Stimulated activated CD8-positive, alpha-beta memory T cell treated with anti-CD3 and anti-CD28 coated beads, Interleukin-15, amount 100 ng/mL, for 48 hours (primary cell): Measurements from ENCODE around the gene STX8.
"Not testable (repeated sequence)": the region's sequence is repeated elsewhere in the genome, so short reads cannot be mapped to it uniquely, and the experiment has no call there.

Source experiments
- DNase-seq, 2 donors: peaks; one replicate each; pipeline ENCODE4 v3.0.0-alpha.2; 2020; ENCODE audit warnings: low read depth in 2 of 2

The STX8 gene

DNA sequence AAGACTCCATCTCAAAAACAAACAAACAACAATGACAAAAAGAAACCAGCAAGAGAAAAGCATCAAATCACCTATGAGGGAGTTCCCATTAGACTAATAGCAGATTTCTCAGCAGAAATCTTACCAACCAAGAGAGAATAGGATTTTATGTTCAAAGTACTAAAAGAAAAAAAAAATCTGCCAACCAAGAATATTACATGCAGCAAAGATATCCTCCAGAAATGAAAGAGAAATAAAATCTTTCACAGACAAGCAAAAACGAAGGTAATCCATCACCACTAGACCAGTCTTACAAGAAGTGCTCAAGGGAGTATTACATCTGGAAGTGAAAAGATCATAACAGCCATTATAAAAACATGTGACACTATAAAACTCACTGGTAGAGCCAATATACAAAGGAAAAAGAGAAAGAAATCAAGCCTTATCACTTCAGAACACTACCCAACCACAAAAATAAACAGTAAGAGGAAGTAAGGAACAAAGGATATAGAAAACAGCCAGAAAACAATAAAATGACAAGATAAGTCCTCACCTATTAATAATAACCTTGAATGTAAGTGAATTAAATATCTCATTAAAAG, 66.3 kb downstream of the STX8 start:
- DNase-seq = no peak

DNA sequence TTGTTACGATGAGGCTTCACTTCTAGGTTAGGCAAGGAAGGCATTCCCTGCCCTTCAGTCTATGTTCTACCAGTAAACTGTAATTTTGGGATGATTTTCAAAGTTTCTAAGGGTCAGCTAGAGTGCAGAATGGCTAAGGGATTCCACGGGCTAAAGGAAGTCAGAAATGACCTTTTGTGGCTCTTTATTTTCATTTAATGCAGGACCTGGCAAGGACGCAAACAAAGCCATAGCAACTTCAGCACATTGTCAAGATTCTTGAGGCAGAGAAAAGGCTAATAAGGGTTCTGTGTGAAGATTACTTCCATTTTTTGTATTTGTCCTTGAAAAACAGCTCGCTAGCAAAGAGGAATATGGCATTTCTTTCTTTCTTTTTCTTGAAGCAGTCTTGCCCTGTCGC, 76.6 kb downstream of the STX8 start:
- DNase-seq = no peak

DNA sequence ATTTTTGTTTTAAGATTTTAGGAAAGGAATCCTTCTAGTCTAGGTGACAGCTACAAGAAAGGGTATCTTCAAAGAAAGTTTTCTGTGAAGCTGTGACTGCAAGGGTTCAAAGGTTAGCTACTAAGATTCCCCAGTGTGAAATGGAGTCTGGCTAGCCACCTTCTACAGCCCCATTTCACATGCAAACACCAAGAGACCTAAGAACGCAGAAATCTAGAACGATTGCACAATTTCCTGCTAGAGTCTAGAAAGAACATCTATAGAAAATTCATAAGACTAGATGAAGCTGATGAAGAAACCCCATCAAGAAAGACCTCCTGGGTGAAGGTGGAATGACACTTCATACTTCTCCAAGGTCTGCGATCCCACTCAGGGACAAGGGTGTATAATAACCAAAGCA, 77.1 kb downstream of the STX8 start:
- DNase-seq = no peak

DNA sequence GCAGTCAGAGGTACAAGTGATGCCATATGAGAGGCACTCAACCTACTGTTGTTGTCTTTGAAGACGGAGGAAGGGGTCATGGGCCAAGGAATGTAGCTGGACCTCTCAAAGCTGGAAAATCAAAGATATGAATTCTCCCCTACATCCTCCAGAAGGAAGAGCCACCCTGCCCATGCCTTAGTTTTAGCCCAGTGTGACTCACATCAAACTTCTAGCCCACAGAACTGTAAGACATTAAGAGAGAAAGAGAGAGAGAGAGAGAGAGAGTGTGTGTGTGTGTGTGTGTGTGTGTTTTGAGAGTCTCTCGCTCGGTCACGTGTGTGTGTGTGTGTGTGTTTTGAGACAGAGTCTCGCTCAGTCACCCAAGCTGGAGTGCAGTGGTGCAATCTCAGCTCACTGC, 87.1 kb downstream of the STX8 start:
- no peak for DNase-seq

DNA sequence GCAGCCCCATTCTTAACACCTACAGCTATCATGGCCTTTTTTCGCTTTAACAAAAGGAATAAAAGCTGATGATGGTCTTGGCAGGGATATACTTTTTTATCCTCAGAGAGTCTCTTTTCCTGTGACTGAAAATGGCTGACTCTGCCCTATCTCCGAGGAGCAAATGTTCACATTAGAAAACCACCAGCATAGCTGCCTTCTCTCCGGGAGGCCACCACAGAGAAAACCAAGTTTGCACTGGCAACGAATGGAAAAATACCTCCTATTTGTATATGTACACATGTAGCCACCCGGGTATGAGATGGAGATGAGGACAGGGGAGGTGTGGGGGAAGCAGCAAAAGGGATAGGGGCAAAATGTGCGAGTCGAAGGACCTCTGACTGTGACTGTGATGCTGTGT, 88.2 kb downstream of the STX8 start:
- DNase-seq = no peak

DNA sequence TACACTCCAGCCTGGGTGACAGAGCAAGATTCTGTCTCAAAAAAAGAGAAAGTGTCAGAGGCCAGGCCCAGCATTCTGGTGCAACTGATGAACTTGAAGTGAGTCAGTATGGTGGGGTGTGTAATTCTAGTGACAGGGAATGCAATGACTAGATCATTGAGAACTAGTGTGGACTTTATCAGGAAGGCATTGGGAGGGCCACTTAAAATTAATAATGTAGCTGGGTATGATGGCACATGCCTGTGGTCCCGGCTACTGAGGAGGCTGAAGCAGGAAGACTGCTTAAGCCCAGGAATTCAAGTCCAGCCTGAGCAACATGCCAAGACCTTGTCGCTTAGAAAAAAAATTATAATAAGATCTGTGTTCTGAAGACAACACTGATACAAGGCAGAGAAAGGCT, 90.8 kb downstream of the STX8 start:
- no peak for DNase-seq

DNA sequence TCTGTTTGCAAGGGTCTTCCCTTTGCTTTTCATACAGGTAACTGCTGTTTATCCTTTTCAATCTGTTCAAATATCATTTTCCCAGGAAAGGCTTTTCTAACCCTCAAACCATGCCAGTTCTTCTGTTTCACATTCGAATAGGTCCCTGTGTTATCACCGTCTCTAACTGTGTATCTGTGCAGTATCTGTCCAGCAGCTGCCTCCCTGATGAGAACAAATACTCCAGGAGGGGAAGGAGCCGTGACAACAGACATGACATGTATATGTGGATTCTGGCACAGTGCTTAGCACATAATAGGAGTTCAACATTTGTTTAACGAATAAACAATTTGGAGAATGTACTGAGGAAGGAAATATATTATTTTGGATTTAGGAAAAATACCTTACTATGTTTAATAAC, 95.7 kb downstream of the STX8 start:
- DNase-seq = no peak

DNA sequence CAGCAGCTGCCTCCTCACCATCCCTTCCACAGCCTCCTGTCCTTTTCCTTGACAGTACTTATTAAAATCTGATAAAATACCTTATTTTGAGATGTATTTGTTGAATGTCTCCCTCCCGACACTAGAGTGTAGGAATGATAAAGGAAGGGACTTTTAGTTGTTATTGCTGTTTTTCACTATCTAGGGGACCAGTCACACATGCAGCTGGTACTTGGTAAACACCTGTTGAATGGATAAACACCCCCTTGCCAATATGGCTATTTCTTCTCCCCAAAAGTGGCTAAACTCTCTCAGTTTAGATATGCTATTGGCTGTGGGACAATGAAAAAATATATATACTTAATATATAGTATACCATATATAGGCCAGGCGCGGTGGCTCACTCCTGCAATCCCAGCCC, 96.7 kb downstream of the STX8 start:
- DNase-seq = no peak

DNA sequence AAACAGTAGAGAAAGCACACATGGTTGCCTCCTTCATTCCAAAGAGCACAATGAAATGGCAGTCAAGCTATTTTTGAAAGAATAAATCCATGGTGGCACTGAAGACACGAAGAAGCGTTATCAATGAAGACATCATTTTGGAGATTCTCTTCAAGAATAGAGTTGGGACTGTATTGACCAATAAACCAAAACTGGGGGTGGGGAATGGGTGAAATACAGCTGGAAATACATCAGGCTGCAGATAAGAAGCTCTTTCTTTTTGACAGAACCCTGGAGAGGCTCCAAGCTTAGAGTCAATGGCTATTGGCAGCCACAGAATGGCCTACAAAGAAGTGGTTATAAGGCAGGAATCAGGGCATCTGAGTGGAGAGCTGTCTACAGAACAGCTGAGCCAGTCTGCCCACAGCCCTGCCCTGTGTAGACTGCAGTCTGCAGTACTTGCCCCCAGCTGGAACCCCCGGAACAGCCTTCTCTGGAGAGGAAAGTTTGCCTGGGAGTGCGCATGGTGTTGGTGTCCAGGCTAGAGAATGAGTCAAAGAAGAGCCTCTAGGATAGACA, 100.4 kb downstream of the STX8 start:
- DNase-seq = no peak

DNA sequence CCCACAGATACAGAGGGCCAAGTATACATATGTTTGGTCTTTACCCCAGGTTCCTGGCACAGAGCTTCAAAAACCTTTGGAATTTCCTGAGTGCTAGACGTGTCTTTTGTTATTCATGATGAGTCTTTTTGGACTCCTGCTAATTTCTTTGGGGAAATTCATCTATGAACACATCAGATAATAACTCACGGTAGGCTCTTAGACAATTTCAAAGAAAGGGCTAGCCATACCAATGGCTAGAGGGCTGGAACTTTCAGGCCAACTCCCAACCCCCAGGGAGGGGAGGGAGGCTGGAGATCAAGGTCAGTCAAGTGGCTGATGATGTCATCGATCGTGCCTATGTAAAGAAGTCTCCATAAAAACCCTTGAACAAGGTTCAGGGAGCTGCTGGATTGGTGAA, 101.9 kb downstream of the STX8 start:
- DNase-seq = no peak

DNA sequence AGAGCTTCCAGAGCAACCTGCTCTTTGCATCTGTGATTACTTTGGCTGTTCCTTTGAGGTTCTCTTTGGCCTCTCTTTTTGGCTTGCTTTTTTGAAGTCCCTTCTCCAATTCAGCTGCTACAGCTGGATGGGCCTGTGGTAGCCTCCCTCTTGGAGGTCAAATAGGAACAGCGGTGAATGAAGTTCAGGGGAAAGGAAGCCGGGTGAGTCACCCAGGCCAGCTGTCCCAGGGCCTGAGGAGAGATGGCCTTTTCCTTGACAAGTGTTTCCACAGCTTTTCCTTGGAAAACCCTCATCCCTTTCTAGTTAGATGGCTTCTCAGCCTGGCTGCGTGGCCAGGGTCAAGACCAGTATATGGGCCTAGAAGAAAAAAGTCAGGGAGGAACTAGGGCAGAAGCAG, 103.1 kb downstream of the STX8 start:
- no peak for DNase-seq

DNA sequence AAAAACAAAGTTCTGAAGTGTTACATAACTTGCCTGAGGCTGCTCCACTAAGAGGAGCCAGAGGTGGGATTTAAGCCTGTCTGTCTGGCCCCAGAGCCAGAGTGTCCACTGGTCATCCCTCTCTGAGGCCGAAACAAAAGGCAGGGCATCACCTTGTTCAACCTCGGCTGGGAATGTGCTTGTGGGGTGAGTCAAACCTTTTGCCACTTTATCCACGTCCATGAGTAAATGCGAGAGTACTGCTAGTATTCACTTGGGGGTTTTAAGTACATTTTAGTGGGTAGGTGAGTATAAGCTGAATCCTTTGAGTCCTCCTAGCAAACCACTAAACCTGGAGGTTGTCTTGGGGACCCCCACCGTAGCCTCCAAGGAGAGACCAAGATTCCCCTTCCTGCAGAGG, 103.5 kb downstream of the STX8 start:
- no peak for DNase-seq

DNA sequence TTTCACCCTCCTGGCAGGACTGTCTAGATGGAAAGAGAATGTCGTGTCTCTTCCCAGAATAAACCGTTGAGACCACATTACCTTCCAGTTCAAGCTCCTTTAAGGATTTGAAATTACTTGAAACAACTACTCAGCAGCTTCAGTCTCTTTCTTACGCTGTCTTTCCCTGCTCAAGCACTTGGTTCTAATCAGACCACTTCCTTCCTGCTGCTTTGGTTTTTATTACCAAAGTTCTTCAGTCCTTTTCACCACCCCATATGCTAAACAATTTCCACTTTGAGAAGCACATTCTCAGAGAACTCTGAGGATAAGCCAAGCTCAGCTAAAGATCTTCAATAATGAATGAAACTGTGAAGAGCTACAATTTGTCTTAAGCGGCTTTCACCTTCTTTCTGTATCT, 105.4 kb downstream of the STX8 start:
- DNase-seq = no peak

DNA sequence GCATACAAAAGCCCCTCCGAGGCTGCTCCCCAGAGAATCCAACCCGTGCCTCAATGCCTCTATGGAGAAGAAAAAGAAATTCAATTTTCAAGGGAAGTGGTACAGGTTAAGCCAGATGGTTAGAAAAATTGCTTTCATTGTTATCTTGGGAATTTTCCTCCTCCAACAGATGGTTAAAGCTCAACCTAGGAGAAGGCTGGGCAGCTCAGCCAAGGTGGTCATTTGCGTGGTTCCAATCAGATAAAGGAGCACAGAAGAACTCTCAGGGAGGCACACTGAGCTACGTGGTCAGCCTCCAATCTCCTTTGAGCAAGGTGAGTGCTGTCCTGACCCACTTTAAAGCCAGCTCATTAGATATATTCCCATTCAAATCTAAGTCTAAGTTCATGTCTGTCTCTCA, 106.7 kb downstream of the STX8 start:
- no peak for DNase-seq

DNA sequence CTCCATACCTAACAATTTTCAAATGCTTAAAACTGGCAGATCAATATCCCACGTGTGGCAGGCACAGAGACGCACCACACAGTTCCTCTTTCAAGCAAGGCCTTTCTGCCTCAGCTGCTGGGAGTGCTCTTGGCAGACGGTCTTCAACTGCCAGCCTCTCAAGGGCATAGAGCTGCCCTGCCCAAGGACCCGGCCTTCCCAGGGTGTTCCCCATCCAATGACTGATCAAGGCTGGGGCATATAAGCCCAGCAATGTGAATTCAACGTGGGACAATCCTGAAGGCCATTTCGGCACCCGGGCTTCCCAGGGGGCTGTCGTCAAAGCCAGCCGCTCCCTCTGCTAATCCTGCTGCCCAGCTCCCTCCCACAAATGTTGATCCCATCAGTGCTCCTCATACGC, 107.1 kb downstream of the STX8 start:
- no peak for DNase-seq

DNA sequence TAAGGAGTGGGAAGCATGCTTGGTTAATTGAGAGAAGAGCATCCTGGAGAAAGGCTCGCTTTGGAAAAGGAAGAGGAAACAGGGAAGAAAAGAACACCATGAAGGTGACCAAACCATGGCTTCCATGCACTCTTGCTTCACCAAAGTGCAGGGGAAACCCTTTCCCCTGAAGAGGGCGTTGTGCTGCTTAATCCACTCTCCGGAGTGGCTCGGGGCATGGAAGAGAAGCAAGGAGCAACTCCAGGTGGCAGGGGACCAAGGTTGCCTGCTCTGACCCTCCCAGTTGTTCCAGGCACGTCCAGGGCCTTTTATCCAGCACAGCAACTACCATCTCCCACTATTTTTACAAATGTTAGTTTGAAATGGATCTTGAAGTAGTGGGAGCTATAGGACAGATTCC, 108.1 kb downstream of the STX8 start:
- no peak for DNase-seq

DNA sequence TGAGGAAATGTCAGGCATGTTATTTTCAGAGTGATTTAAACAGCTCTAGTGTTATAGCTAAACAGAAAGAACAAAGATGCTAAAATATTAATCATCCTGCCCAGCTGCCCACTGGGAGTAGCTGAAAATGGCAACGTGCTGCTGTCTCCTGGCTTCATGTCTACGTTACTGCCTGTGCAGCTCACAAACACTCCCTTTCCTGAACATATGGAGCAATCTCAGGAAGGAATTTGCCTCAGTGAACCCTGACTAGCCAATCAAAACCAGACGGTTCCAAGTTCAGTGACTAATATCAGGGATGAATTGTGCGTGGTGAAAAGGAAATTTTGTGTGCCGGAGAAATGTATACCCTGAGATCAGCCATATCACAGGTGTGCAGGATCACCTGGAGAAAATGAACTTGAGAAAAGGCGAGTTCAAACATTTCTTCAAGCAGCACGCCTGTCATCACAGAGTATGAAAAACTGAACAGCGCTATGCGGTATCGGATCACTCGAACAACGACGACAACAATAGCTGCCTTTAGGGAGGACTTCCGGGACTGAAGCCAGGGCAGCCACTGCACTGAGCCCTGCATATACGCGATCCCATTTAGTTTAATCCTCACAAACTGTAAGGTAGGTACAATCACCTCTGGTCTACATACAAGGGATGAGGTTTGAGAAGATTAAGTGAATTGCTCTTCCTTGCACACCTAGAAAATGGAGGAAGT, 110.3 kb downstream of the STX8 start:
- DNase-seq = no peak

DNA sequence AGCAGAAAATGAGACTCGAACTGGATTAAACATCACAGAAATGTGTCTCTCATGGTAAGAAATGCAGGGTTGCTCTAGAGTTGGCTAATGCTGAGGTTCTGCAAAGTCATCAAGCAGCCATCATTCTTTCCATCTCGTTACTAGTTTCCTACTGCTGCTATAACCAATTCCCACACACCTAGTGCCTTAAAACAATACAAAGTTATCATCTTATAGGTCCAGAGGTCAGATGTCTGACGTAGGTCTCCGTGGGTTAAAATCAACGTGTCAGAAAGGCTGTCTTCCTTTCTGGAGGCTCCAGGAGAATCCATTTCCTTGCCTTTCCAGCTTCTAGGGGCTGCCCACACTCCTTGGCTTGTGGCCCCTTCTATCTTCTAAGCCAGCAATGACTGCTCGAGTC, 118.6 kb downstream of the STX8 start:
- no peak for DNase-seq

DNA sequence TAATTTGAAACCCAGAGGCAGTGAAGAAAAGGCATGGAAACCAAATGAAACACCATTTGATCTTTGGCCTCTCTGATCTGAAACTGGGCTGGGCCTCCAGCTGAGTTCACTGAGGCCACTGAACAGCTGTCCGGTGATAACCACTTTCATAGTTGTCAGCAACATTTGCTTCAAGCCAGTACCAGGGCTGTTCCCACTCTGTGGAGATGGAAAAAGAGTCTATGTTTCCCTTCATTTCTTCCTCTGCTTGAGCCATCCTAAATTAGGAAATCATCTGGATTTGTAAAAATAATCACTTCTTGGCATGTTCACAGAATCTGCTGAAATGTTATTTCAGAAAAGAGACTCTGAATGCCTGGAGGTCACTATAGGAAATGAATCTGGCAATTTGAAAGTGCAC, 119.3 kb downstream of the STX8 start:
- DNase-seq = no peak

DNA sequence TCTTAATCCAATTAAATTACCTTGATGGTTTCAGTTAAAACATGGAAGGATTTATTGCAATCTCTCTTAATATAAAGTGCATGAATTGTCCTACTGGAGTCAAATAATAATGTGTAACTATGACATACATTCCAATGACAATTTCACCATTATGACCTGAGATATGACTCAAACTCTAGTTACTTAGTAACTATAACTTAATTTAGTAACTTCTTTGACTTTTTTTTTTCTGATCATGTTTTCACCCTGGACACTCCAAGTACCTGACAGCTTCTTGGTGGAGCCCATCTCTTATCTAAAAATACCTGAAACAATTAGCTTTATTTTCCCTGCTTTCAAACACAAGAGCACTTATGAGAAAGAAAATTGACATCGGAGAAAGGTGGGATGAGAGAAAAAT, 123.7 kb downstream of the STX8 start:
- DNase-seq = no peak

DNA sequence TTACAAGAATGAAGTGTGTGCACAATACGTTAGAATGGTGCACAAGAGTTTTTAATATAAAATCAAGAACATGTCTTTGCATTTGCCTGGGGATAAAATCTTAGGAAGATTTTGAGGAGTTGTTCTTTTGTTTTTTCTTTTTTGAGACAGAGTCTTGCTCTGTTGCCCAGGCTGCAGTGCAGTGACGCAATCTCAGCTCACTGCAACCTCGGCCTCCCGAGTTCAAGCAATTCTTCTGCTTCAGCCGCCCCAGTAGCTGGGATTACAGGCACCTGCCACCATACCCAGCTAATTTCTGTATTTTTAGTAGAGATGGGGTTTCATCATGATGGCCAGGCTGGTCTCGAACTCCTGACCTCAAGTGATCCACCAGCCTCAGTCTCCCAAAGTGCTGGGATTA, 128.3 kb downstream of the STX8 start:
- DNase-seq = not testable (repeated sequence)

DNA sequence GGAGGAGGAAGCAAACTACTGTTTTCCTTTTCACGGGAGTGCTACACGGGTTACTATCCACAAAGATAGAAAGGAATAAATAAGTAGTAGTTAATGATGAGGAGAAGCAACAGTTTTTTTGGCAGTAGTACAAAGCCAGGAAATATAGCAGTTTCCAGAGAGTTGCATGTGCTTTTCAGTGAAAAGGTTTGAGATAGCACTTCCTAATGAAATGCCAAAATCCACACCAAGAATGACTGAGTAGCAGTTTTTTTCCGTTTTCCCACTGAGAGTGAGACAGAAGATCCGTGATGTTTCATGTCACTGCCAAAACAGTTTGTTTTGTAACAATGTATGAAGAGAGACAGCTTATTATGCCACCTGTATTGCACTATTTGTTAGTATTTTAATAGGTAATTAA, 129.1 kb downstream of the STX8 start:
- no peak for DNase-seq

DNA sequence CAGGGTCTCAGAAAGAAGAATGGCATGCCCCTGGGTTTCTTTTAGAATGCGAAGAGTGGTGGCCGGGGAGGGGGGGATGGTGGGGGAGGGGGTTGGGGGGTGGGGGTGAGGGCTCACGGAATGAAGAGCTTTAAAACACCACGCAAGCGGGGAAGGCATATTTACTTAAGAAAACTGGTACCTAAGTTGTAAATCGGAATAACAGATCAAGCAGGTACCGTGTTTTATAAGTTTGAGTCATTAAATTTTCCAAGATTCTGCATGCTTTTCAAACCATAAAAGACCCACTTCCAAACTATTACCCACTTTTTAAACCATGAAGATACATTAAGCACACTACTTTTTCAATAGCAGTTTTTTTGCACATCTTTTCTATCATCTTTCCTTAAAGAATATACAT, 130.2 kb downstream of the STX8 start:
- no peak for DNase-seq

DNA sequence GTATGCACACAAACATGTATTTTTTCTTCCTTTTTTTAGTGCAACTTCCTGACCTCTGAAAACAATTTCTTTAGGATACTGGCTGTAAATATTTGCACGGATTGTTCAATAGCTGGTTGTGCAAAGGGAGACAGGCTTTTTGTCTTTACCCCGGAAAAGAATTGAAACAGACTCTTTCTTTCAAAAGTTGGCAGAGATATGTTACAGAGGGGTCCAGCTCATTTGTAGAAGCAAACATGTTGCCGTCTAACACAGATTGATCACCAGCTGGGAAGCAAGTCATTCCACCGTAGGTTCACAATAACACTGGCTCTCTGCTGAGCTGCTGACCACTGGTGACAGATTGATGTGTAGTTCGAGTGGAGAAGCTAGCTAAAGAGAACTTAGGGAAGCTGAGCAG, 130.9 kb downstream of the STX8 start:
- DNase-seq = no peak
